HG02588 (cell line): ENCODE data around the gene IQUB.
"Not testable (repeated sequence)": the region's sequence is repeated elsewhere in the genome, so short reads cannot be mapped to it uniquely, and the experiment has no call there.

Source experiments
- ATAC-seq: cut with Tn5 transposase; IDR thresholded peaks from one replicate; pipeline ENCODE4 v1.9.1; 2021; ENCODE audit warnings: mild to moderate bottlenecking, moderate library complexity; ENCODE audit not compliant: unreplicated experiment

The IQUB gene

DNA sequence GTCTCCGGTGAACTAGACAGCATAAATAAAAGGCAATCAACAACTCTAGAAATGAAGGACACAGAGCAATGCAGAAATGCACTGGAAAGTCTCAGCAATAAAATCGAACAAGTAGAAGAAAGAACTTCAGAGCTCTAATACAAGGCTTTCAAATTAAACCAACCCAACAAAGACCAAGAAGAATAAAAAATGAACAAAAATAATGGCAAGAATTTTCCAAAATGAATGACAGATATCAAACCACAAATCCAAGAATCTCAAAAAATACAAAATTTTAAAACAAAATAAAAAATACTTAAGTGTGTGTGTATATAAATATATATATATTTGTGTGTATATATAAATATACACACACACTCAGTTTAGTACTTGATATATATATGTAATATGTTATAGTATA is 110.8 kb downstream of the IQUB start:
- ATAC-seq: no peak

GRCh38 chr7:123417580-123417979 is 116.8 kb downstream of the IQUB start:
- no peak for ATAC-seq

DNA sequence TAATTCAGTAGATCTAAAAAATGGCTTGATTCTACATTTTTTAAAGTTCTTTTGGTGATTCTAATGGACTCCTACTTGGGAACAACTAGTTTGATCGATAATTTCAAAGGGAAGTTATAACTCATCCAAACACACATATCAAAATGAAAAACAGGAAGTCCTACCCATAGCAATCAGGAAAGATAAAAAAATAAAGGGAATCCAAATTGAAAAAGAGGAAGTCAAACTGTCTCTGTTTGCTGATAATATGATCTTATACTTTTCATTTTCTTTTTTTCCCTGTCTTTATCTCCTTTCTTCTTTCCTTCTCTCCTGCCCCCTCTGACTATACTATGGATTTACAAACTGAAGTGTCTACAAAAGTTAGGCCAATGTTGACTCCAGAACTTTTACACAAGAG is 118.8 kb downstream of the IQUB start:
- ATAC-seq: no peak

DNA sequence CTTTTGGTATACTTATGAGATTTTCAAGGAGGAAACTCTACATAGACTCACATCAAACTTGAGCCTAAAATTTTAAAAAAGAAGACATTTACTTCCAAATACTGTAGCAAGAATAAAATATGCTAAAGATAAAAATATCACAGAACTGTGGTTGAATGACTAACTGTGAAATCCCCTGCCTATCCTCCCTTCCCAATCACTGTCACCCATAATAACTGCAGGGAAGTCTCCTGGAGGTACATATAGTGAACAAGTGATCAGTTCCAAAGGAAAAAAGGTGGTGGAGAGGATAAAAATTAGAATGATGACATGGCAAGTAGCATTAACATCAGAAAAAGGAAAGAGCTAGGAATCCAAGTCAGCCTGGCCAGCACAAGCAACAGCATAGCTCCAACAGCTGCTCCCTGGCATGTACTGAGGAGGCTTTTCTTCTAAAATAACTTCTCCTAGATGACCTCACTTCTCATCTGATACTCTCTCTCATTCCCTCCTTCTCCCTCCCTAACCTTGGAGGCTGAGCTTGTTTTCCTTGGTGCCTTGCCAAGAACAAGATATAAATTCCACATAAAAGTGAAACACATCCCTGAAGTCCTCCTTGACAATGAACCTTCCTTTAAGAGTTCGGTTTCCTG is 124.0 kb downstream of the IQUB start:
- ATAC-seq: no peak

GRCh38 chr7:123407951-123408350 is 126.4 kb downstream of the IQUB start:
- not testable (repeated sequence) for ATAC-seq
